ENCODE data around the gene NEK4.

DNA sequence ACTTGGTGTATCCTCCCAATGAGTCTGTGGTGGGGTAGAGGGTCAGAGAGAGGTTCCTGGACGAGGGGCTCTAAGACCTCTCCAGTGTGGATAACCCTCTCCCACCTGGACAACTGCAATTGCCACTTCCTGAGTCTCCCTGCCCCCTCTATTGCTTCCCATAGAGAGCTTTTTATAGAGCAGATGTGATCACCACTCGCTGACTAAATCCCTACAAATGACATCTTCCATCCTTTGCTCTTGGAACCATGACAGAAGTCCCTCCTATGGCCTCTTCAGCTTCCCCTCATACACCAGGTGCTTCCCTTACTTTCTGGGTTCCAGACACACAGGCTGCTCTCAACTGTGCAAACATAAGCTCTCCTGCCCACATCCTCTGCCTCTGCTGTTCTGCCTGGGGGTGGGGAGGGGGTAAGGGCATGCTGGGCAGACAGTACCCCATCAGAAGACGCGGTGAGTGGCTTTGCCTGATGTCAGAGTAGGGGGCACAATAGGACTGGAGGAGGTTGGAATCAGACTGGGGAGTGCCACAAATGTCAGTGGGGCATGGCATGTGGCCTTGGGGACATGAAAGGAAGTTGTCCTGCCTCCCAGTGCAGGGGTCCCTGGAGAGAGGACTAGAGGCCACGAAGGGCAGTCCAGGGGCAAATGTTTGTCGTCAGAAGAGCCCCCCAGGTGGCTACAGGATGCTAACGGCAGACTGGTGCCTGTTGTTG is 39.1 kb upstream of the NEK4 start:
- TF ChIP-seq POLR2A (IDR thresholded peaks at IDR 0.05), result no peak
- TF ChIP-seq, protein P1, sequence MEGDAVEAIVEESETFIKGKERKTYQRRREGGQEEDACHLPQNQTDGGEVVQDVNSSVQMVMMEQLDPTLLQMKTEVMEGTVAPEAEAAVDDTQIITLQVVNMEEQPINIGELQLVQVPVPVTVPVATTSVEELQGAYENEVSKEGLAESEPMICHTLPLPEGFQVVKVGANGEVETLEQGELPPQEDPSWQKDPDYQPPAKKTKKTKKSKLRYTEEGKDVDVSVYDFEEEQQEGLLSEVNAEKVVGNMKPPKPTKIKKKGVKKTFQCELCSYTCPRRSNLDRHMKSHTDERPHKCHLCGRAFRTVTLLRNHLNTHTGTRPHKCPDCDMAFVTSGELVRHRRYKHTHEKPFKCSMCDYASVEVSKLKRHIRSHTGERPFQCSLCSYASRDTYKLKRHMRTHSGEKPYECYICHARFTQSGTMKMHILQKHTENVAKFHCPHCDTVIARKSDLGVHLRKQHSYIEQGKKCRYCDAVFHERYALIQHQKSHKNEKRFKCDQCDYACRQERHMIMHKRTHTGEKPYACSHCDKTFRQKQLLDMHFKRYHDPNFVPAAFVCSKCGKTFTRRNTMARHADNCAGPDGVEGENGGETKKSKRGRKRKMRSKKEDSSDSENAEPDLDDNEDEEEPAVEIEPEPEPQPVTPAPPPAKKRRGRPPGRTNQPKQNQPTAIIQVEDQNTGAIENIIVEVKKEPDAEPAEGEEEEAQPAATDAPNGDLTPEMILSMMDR (IDR thresholded peaks at IDR 0.05), result no peak

Data from adrenal gland (tissue), 5 donors.